Hepatocyte (in vitro differentiated cells): ENCODE results near the gene CENPP. TPM values are rescaled to one million over a fixed set of nuclear protein-coding genes. Genes with fewer than 3 reads are reported as not detected.

Experiments used
- DNase-seq: peaks from one replicate; pipeline ENCODE4 v3.0.0-alpha.2; 2016; ENCODE audit warnings: low spot score
- H2AFZ ChIP-seq: fragments of 200-600 bp; sonication (generic); 2 replicates; pipeline ENCODE4 v1.6.0; 2016; ENCODE audit warnings: antibody characterized with exemption, mild to moderate bottlenecking
- H3K27ac ChIP-seq: fragments of 200-600 bp; sonication (generic); 2 replicates; pipeline ENCODE4 v1.5.1; 2016; ENCODE audit warnings: mild to moderate bottlenecking
- H3K27me3 ChIP-seq: fragments of 200-600 bp; sonication (generic); 2 replicates; pipeline ENCODE4 v1.6.1; 2016
- H3K36me3 ChIP-seq: fragments of 200-600 bp; sonication (generic); replicated peaks from 2 replicates; pipeline ENCODE4 v1.5.1; 2016; ENCODE audit warnings: low read depth; ENCODE audit not compliant: insufficient read depth
- H3K4me1 ChIP-seq: fragments of 200-600 bp; sonication (generic); 2 replicates; pipeline ENCODE4 v1.5.1; 2016; ENCODE audit warnings: mild to moderate bottlenecking, moderate library complexity; ENCODE audit not compliant: insufficient read depth
- H3K4me2 ChIP-seq: fragments of 200-600 bp; sonication (generic); 2 replicates; pipeline ENCODE4 v1.6.0; 2016
- H3K4me3 ChIP-seq: fragments of 200-600 bp; sonication (generic); 2 replicates; pipeline ENCODE4 v1.5.1; 2016; ENCODE audit warnings: mild to moderate bottlenecking
- H3K79me2 ChIP-seq: fragments of 200-600 bp; sonication (generic); 2 replicates; pipeline ENCODE4 v1.6.0; 2017; ENCODE audit warnings: mild to moderate bottlenecking
- H3K9me2 ChIP-seq: fragments of 200-600 bp; sonication (generic); replicated peaks from 2 replicates; pipeline ENCODE4 v1.6.0; 2017; ENCODE audit warnings: mild to moderate bottlenecking; ENCODE audit not compliant: insufficient read depth
- H3K9me3 ChIP-seq: fragments of 200-600 bp; sonication (generic); 2 replicates; pipeline ENCODE4 v1.5.1; 2016; ENCODE audit warnings: low read depth, mild to moderate bottlenecking
- H4K20me1 ChIP-seq: fragments of 200-600 bp; sonication (generic); 2 replicates; pipeline ENCODE4 v1.6.0; 2016; ENCODE audit warnings: mild to moderate bottlenecking; ENCODE audit not compliant: insufficient read depth, poor library complexity, severe bottlenecking
- EZH2 ChIP-seq: fragments of 200-600 bp; sonication (generic); IDR thresholded peaks from 2 replicates; pipeline ENCODE4 v1.6.1; 2016; ENCODE audit warnings: antibody characterized with exemption, mild to moderate bottlenecking, borderline replicate concordance
- EZH2phosphoT487 ChIP-seq: fragments of 200-600 bp; sonication (generic); IDR thresholded peaks from one replicate; pipeline ENCODE4 v1.6.1; 2018; ENCODE audit warnings: antibody characterized with exemption, mild to moderate bottlenecking, low read depth, moderate library complexity; ENCODE audit not compliant: unreplicated experiment, severe bottlenecking
- WGBS: methylation state at CpG from one replicate; pipeline ENCODE4 v1.1.6; 2016; ENCODE audit warnings: low lambda C conversion rate; ENCODE audit errors: missing lambda C conversion rate; 5-methylcytosine and 5-hydroxymethylcytosine counted together
- polyA plus RNA-seq: library from polyadenylated mRNA; unstranded; fragments of >200 nt; fragmentation: Nextera tagmentation; extraction: Ambion mirVana; gene quantifications from 2 replicates; pipeline ENCODE4 v1.2.1, GENCODE V29; 2016
- total RNA-seq: library from RNA; depleted of rRNA; stranded (reverse); fragments of >200 nt; gene quantifications from 2 replicates; pipeline ENCODE4 v1.2.3, GENCODE V29; 2014
- TF ChIP-seq, protein P1 (sequence below): fragments of 200-600 bp; sonication (generic); IDR thresholded peaks from 2 replicates; pipeline ENCODE4 v1.5.1; 2016; ENCODE audit warnings: antibody characterized with exemption, mild to moderate bottlenecking; ENCODE audit not compliant: poor library complexity

The CENPP gene
- total and polyA plus RNA-seq, 2 experiments from 2014 or later: 5.1 to 5.9 TPM

DNA sequence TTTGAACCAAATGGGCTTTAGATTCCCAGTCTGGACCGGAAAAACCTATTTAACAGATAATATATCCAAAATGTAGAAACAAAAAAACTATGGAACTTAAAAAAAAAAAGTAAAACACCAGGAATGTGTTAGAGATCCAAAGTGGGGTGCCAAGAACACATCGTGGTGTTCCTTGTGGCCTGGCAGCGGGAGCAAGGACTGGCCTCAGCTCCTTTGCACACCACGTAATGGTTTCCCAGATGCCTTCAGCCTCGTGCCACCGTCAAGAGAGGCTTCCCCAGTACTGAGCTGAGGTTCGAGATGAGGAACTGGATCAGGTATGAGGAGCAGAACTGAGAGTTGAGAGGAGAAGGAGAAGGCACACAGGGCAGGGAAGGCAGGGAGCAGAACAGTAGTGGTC is 153.0 kb downstream of the CENPP start:
- Histone ChIP-seq H3K9me2 (no peaks in the 10 kb centered on the region), H3K36me3 (no peaks in the 10 kb centered on the region), H3K27me3 (no peaks in the 10 kb centered on the region), H3K4me3 (no peak overlapping the region), H3K27ac (peak overlapping the region; percentile 82), H4K20me1 (no peaks in the 10 kb centered on the region), H3K4me2 (no peak overlapping the region), H3K79me2 (no peaks in the 10 kb centered on the region), H3K4me1 (peaks cover 12% of the 10 kb centered on the region), H2AFZ (no peak overlapping the region), H3K9me3 (no peaks in the 10 kb centered on the region)
- 94% methylated on average over 7 of the region's 7 CpGs for whole genome bisulfite sequencing
- no peak for DNase-seq
- TF ChIP-seq EZH2 (no peak), EZH2phosphoT487 (no peak)
- TF ChIP-seq, protein P1, sequence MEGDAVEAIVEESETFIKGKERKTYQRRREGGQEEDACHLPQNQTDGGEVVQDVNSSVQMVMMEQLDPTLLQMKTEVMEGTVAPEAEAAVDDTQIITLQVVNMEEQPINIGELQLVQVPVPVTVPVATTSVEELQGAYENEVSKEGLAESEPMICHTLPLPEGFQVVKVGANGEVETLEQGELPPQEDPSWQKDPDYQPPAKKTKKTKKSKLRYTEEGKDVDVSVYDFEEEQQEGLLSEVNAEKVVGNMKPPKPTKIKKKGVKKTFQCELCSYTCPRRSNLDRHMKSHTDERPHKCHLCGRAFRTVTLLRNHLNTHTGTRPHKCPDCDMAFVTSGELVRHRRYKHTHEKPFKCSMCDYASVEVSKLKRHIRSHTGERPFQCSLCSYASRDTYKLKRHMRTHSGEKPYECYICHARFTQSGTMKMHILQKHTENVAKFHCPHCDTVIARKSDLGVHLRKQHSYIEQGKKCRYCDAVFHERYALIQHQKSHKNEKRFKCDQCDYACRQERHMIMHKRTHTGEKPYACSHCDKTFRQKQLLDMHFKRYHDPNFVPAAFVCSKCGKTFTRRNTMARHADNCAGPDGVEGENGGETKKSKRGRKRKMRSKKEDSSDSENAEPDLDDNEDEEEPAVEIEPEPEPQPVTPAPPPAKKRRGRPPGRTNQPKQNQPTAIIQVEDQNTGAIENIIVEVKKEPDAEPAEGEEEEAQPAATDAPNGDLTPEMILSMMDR: no peak

DNA sequence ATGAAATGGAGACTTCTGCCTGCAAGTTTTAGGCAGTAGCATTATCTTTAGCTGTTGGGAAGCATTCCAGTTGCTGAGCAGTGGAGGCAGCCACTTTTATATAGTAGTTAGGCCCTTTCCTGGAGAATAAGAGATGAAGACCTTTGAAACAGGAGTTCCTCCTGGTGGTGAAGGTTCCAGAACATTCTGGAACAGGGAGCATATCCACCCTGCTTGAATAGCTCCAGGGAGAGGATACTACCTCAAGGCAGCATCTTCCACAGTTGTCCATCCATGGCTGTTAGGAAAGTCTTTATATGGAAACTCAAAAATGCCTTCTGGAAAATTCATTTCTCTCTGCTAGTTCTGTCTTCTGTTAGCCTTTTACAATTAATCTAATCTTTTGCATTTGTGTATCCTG is 153.6 kb downstream of the CENPP start:
- peaks cover 12% of the 10 kb centered on the region for H3K4me1 ChIP-seq
- H4K20me1 ChIP-seq: no peaks in the 10 kb centered on the region
- no peak overlapping the region for H3K4me3 ChIP-seq
- TF ChIP-seq, protein P1: no peak
- no peak for TF ChIP-seq EZH2
- TF ChIP-seq EZH2phosphoT487: no peak
- H3K4me2 ChIP-seq: peak overlapping the region; percentile 42
- peak overlapping the region; percentile 82 for H3K27ac ChIP-seq
- H3K9me2 ChIP-seq: no peaks in the 10 kb centered on the region
- H3K27me3 ChIP-seq: no peaks in the 10 kb centered on the region
- no peak for DNase-seq
- H3K9me3 ChIP-seq: no peaks in the 10 kb centered on the region
- H2AFZ ChIP-seq: no peak overlapping the region
- no peaks in the 10 kb centered on the region for H3K79me2 ChIP-seq
- H3K36me3 ChIP-seq: no peaks in the 10 kb centered on the region

DNA sequence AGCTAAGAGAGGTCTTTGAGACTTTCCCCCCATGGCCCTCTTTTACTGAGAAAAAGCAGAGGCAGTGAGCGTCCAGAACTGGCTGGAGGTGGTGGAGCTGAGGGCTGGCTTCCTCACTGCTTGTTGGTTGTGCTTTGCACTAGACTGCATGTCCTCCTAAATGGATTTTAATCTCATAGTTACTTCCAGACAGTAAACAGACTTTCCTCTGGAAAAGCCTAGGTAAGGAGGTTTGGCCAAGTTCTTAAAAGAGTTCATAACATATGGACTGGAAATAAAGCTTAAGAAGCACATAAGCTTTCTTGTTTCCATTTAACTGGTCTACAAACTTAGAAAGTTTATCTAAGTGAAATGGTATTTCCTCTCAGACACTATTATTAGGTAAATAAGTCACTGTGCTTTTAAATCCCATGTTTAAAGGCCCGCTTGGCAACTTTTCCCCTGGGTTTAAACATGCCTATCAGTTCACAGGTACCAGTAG is 154.6 kb downstream of the CENPP start:
- H3K36me3 ChIP-seq: no peaks in the 10 kb centered on the region
- no peaks in the 10 kb centered on the region for H3K27me3 ChIP-seq
- H3K79me2 ChIP-seq: no peaks in the 10 kb centered on the region
- H4K20me1 ChIP-seq: no peaks in the 10 kb centered on the region
- H3K4me3 ChIP-seq: no peak overlapping the region
- H3K27ac ChIP-seq: peak overlapping the region; percentile 82
- TF ChIP-seq EZH2phosphoT487 (peak; percentile 54), EZH2 (no peak)
- TF ChIP-seq, protein P1: no peak
- H3K4me1 ChIP-seq: peaks cover 12% of the 10 kb centered on the region
- no peak overlapping the region for H2AFZ ChIP-seq
- H3K9me3 ChIP-seq: no peaks in the 10 kb centered on the region
- peak overlapping the region; percentile 42 for H3K4me2 ChIP-seq
- peak; percentile 46 for DNase-seq
- WGBS: 41% methylated on average over 2 of the region's 2 CpGs
- no peaks in the 10 kb centered on the region for H3K9me2 ChIP-seq
